ENCODE data around the gene PLEKHG5.

DNA sequence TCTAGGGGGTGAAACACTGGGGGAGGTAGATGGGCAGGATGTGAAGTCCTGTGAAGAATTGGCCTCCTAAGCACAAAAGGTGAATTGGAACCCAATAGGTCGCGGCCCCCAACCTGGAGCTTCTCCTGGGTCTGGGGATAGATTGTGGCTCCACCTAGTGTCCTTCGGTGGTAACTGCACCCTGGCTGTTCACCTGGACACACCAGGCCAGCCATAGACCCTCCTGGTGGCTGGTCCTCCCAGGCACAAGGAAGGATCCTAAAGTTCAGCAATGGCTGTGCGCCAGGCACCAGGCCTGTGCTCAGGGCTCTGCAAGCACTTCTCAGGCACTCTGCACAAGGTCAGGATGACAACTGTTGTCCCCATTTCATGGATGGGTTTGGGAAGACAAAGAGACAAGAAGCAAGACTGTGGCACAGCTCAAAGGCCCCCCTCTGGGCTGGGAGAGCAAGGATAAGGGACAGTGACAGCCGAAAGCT is 53.4 kb downstream of the PLEKHG5 start:
- TF ChIP-seq, protein P1, sequence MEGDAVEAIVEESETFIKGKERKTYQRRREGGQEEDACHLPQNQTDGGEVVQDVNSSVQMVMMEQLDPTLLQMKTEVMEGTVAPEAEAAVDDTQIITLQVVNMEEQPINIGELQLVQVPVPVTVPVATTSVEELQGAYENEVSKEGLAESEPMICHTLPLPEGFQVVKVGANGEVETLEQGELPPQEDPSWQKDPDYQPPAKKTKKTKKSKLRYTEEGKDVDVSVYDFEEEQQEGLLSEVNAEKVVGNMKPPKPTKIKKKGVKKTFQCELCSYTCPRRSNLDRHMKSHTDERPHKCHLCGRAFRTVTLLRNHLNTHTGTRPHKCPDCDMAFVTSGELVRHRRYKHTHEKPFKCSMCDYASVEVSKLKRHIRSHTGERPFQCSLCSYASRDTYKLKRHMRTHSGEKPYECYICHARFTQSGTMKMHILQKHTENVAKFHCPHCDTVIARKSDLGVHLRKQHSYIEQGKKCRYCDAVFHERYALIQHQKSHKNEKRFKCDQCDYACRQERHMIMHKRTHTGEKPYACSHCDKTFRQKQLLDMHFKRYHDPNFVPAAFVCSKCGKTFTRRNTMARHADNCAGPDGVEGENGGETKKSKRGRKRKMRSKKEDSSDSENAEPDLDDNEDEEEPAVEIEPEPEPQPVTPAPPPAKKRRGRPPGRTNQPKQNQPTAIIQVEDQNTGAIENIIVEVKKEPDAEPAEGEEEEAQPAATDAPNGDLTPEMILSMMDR (IDR thresholded peaks at IDR 0.05): peak; percentile 46 to 89 (median 85)
- TF ChIP-seq POLR2AphosphoS5 (IDR thresholded peaks at IDR 0.05; ENCODE audit: insufficient read depth in 1 of 2, low read depth in 1 of 2): no peak

All from vagina (tissue), 2 donors.